ENCODE results near the gene SERPINB12. TPM values are rescaled to one million over a fixed set of nuclear protein-coding genes. Genes with fewer than 3 reads are reported as not detected.

SERPINB12 gene
- not detected in 2 replicates for total RNA-seq (2021)
- Bru-seq, nascent RNA, result percentile 14 among the genes with signal in this experiment
- not detected for BruChase-seq, experiment 1, labeled RNA remaining after a 2-hour chase
- BruChase-seq, experiment 2, labeled RNA remaining after a 6-hour chase, result percentile 11 among the genes with signal in this experiment
- long read RNA-seq, result 0 reads

GRCh38 chr18:63542069-63542468 lies at the start of gene SERPINB12:
TSS of gene SERPINB12 (plus strand) at chr18:63542369. CDS start at chr18:63556160, 13,791 bp downstream.
- intact Hi-C loops (cut with micrococcal nuclease; ENCODE audit: unreplicated experiment), result no loop called here
- no TSS peak for BruUV-seq (replicated peaks)
- H3K27me3 ChIP-seq (replicated peaks; ENCODE audit: insufficient read depth, low read depth, low read length, poor library complexity), result no peaks in the 10 kb centered on the region
- H3K27ac ChIP-seq (ENCODE audit: low read depth, low read length, poor library complexity, severe bottlenecking), result no peak within 1 kb of the TSS
- CTCF ChIA-PET, result no interaction called here
- POLR2A ChIA-PET (ENCODE audit: low non-redundant PET), result no interaction called here
- H3K36me3 ChIP-seq (ENCODE audit: insufficient read depth, low read length, poor library complexity, severe bottlenecking), result no peaks in the 10 kb centered on the region
- TF ChIP-seq, protein P1, sequence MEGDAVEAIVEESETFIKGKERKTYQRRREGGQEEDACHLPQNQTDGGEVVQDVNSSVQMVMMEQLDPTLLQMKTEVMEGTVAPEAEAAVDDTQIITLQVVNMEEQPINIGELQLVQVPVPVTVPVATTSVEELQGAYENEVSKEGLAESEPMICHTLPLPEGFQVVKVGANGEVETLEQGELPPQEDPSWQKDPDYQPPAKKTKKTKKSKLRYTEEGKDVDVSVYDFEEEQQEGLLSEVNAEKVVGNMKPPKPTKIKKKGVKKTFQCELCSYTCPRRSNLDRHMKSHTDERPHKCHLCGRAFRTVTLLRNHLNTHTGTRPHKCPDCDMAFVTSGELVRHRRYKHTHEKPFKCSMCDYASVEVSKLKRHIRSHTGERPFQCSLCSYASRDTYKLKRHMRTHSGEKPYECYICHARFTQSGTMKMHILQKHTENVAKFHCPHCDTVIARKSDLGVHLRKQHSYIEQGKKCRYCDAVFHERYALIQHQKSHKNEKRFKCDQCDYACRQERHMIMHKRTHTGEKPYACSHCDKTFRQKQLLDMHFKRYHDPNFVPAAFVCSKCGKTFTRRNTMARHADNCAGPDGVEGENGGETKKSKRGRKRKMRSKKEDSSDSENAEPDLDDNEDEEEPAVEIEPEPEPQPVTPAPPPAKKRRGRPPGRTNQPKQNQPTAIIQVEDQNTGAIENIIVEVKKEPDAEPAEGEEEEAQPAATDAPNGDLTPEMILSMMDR (conservative IDR thresholded peaks at IDR 0.05; ENCODE audit: low read depth, low read length), result no peak
- no peak for TF ChIP-seq EZH2 (IDR thresholded peaks at IDR 0.05; ENCODE audit: borderline replicate concordance, low read depth, low read length, poor library complexity, severe bottlenecking)
- no peaks in the 10 kb centered on the region for H3K9me3 ChIP-seq (ENCODE audit: low read depth, low read length, poor library complexity, severe bottlenecking)
- DNase-seq (ENCODE audit: low spot score), result no peak
- H3K4me1 ChIP-seq (ENCODE audit: insufficient read depth, low read length, poor library complexity, severe bottlenecking), result peaks cover 19% of the 10 kb centered on the region
- no peak within 1 kb of the TSS for H3K4me3 ChIP-seq (ENCODE audit: low read depth, low read length, poor library complexity, severe bottlenecking)

GRCh38 chr18:63492851-63493250 lies 49.3 kb upstream of the SERPINB12 start:
- no peaks in the 10 kb centered on the region for H3K27me3 ChIP-seq (replicated peaks; ENCODE audit: insufficient read depth, low read depth, low read length, poor library complexity)
- TF ChIP-seq EZH2 (IDR thresholded peaks at IDR 0.05; ENCODE audit: borderline replicate concordance, low read depth, low read length, poor library complexity, severe bottlenecking), result no peak
- TF ChIP-seq, protein P1 (conservative IDR thresholded peaks at IDR 0.05; ENCODE audit: low read depth, low read length), result no peak
- no peak overlapping the region for H3K4me3 ChIP-seq (ENCODE audit: low read depth, low read length, poor library complexity, severe bottlenecking)
- no peaks in the 10 kb centered on the region for H3K4me1 ChIP-seq (ENCODE audit: insufficient read depth, low read length, poor library complexity, severe bottlenecking)
- H3K36me3 ChIP-seq (ENCODE audit: insufficient read depth, low read length, poor library complexity, severe bottlenecking), result no peaks in the 10 kb centered on the region
- BruUV-seq (replicated peaks), result no TSS peak
- ChIA-PET POLR2A (ENCODE audit: low non-redundant PET) (no interaction called here), CTCF (no interaction called here)
- no peak overlapping the region for H3K27ac ChIP-seq (ENCODE audit: low read depth, low read length, poor library complexity, severe bottlenecking)
- intact Hi-C loops (cut with micrococcal nuclease; ENCODE audit: unreplicated experiment), result no loop called here
- no peak for DNase-seq (ENCODE audit: low spot score)
- H3K9me3 ChIP-seq (ENCODE audit: low read depth, low read length, poor library complexity, severe bottlenecking), result no peaks in the 10 kb centered on the region

DNA sequence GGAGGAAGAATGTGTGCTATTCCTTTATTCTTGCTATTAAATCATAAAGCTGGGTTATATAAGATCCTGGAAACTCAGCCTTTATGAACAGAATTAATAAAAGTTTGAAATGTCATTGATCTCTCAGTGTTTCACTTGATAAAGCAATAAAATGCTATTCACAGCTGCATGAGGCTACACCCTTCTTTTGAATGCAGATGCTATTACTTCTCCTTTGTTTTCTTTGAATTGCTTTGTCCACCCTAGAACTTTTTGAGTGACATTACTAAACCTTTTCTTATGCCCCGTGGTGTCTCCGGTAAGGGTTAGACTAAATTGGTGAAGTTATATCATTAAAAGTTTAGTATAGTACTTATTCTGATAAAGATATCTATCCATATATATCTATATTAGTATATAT lies 46.5 kb upstream of the SERPINB12 start:
- ChIA-PET POLR2A (ENCODE audit: low non-redundant PET) (no interaction called here), CTCF (no interaction called here)
- no peaks in the 10 kb centered on the region for H3K36me3 ChIP-seq (ENCODE audit: insufficient read depth, low read length, poor library complexity, severe bottlenecking)
- no peak for TF ChIP-seq EZH2 (IDR thresholded peaks at IDR 0.05; ENCODE audit: borderline replicate concordance, low read depth, low read length, poor library complexity, severe bottlenecking)
- TF ChIP-seq, protein P1 (conservative IDR thresholded peaks at IDR 0.05; ENCODE audit: low read depth, low read length), result no peak
- no peak overlapping the region for H3K27ac ChIP-seq (ENCODE audit: low read depth, low read length, poor library complexity, severe bottlenecking)
- DNase-seq (ENCODE audit: low spot score), result no peak
- no TSS peak for BruUV-seq (replicated peaks)
- H3K27me3 ChIP-seq (replicated peaks; ENCODE audit: insufficient read depth, low read depth, low read length, poor library complexity), result no peaks in the 10 kb centered on the region
- H3K9me3 ChIP-seq (ENCODE audit: low read depth, low read length, poor library complexity, severe bottlenecking), result no peaks in the 10 kb centered on the region
- H3K4me1 ChIP-seq (ENCODE audit: insufficient read depth, low read length, poor library complexity, severe bottlenecking), result no peaks in the 10 kb centered on the region
- H3K4me3 ChIP-seq (ENCODE audit: low read depth, low read length, poor library complexity, severe bottlenecking), result no peak overlapping the region
- intact Hi-C loops (cut with micrococcal nuclease; ENCODE audit: unreplicated experiment), result no loop called here
